NCI-H510A (cell line): ENCODE measurements around the gene VAV3.
A peak's percentile ranks its signal among the peaks of the same experiment; 100 is the strongest.
"Not testable (repeated sequence)": the region's sequence is repeated elsewhere in the genome, so short reads cannot be mapped to it uniquely, and the experiment has no call there.

ENCODE experiments used
- DNase-seq: peaks from one replicate; lab custom pipeline; 2025; lab: John Stamatoyannopoulos, UW

The VAV3 gene

GRCh38 chr1:107965110-107965991 lies at the start of gene VAV3:
TSS of gene VAV3 (minus strand) at chr1:107965180. CDS start at chr1:107964869, 311 bp downstream.
- DNase-seq, result peak; percentile 63

- no peak for DNase-seq
These were observed 47.6 kb upstream of the VAV3 start for GRCh38 chr1:108012553-108012952.

- DNase-seq, result no peak
These were observed 46.3 kb upstream of the VAV3 start for GRCh38 chr1:108011295-108011694.

GRCh38 chr1:108010581-108010980 lies 45.6 kb upstream of the VAV3 start:
- DNase-seq, result no peak

- DNase-seq, result no peak
These were observed 44.7 kb upstream of the VAV3 start for GRCh38 chr1:108009603-108010195.

GRCh38 chr1:108007531-108007930 lies 42.6 kb upstream of the VAV3 start:
- DNase-seq, result no peak

- DNase-seq, result no peak
These were observed 42.1 kb upstream of the VAV3 start for GRCh38 chr1:108007070-108007469.

- not testable (repeated sequence) for DNase-seq
These were observed 39.9 kb upstream of the VAV3 start for GRCh38 chr1:108004919-108005318.

- DNase-seq, result no peak
These were observed 35.7 kb upstream of the VAV3 start for GRCh38 chr1:108000620-108001111.

- DNase-seq, result no peak
These were observed 35.2 kb upstream of the VAV3 start for GRCh38 chr1:108000184-108000583.

GRCh38 chr1:107997866-107998265 lies 32.9 kb upstream of the VAV3 start:
- DNase-seq, result no peak

- DNase-seq, result no peak
These were observed 28.9 kb upstream of the VAV3 start for GRCh38 chr1:107993920-107994319.

- DNase-seq, result no peak
These were observed 27.4 kb upstream of the VAV3 start for GRCh38 chr1:107992347-107992746.

GRCh38 chr1:107991371-107992066 lies 26.5 kb upstream of the VAV3 start:
- DNase-seq, result no peak

- no peak for DNase-seq
These were observed 25.6 kb upstream of the VAV3 start for GRCh38 chr1:107990606-107991005.

- no peak for DNase-seq
These were observed 16.3 kb upstream of the VAV3 start for GRCh38 chr1:107981277-107981676.

- no peak for DNase-seq
These were observed 14.9 kb upstream of the VAV3 start for GRCh38 chr1:107979926-107980325.

- DNase-seq, result no peak
These were observed 14.1 kb upstream of the VAV3 start for GRCh38 chr1:107979088-107979487.

GRCh38 chr1:107976836-107977235 lies 11.9 kb upstream of the VAV3 start:
- DNase-seq, result no peak

GRCh38 chr1:107976431-107976830 lies 11.5 kb upstream of the VAV3 start:
- DNase-seq, result no peak

- DNase-seq, result no peak
These were observed 10.9 kb upstream of the VAV3 start for GRCh38 chr1:107975851-107976250.

- no peak for DNase-seq
These were observed 9.1 kb upstream of the VAV3 start for GRCh38 chr1:107974090-107974489.
